Measurements from ENCODE around the gene NTN5.

The NTN5 gene

DNA sequence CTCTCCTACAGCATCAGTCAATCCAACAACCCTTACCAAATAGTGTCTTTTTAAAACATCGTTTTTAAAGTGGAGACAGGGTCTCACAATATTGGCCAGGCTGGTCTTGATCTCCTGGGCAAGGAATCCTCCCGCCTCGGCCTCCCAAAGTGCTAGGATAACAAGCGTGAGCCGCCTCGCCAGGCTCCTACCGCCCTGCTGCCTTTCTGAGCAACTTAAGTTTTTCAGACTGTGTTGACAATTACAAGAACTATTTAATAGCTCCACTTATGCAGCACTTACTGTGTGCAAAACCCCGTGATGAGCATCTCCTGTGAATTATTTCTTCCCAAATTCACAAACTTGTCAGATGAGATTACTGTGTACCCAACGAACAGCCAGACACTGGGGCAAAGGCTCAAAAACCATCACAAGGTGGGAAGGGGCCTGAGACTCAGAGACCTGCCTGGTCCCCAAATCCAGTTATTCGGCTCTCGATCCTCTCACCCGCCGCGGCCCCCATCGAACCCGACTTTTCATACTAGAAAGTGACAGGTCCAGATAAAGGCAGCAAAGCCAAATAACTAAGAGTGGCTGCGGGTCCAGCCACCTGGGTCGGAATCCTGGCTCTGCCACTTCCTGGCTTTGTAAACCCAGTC is 54.4 kb downstream of the NTN5 start:
- peak overlapping the region; percentile 95 for H3K4me3 ChIP-seq (ENCODE audit: low read depth, low read length)
- H3K36me3 ChIP-seq (ENCODE audit: control insufficient read depth, insufficient read depth, low read length) = peaks cover 38% of the 10 kb centered on the region
- peak overlapping the region; percentile 95 for H3K27ac ChIP-seq (ENCODE audit: low read depth, low read length)
- H3K4me1 ChIP-seq (ENCODE audit: control insufficient read depth, insufficient read depth, low read length) = peaks cover 40% of the 10 kb centered on the region
- peak overlapping the region; percentile 98 for H3K9ac ChIP-seq (ENCODE audit: low read depth, low read length)
- H3K9me3 ChIP-seq (ENCODE audit: control insufficient read depth, insufficient read depth, low read length) = no peaks in the 10 kb centered on the region
- H3K27me3 ChIP-seq (ENCODE audit: control insufficient read depth, insufficient read depth, low read length) = no peaks in the 10 kb centered on the region

DNA sequence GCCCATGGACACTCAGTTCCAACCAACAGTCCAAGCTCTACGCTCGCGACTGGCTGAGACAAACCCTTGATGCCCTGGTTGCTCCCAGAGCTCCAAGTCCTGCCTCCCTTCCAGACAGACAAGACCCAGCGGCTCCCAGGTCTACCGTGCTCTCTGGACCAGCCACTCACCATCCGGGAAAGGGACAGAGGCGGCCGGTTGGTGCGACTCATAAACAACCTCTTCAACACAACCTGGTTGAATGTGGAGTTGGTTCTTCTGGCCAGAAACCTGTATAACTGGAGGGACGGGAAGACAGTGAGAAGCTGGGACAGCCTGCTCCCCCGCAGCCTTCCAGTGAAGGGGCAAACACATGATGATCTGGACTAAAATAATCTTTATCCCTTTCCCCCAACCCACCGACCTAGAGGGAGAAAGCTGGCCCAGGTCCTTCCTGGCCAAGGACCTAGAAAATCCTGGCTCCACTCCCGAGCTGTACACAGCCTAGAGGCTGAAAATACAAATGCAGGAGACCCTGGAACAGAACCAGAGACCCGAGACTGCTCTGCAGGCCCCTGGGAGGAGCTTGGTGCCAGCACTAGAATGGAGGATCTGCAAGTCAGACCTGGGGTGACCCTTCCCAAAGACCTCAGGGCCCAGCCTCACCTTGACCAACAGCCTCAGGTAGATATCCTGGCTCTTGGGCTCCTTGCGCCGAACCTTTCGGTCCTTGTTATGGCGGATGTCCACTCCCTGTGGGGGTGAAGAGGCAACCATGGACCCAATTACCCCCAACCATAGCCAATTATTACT is 55.5 kb downstream of the NTN5 start:
- no peaks in the 10 kb centered on the region for H3K27me3 ChIP-seq (ENCODE audit: control insufficient read depth, insufficient read depth, low read length)
- H3K27ac ChIP-seq (ENCODE audit: low read depth, low read length) = peak overlapping the region; percentile 95
- H3K36me3 ChIP-seq (ENCODE audit: control insufficient read depth, insufficient read depth, low read length) = peaks cover 38% of the 10 kb centered on the region
- peak overlapping the region; percentile 95 for H3K4me3 ChIP-seq (ENCODE audit: low read depth, low read length)
- H3K4me1 ChIP-seq (ENCODE audit: control insufficient read depth, insufficient read depth, low read length) = peaks cover 37% of the 10 kb centered on the region
- no peaks in the 10 kb centered on the region for H3K9me3 ChIP-seq (ENCODE audit: control insufficient read depth, insufficient read depth, low read length)
- H3K9ac ChIP-seq (ENCODE audit: low read depth, low read length) = peak overlapping the region; percentile 98; the same call in 1 of the 2 replicates

DNA sequence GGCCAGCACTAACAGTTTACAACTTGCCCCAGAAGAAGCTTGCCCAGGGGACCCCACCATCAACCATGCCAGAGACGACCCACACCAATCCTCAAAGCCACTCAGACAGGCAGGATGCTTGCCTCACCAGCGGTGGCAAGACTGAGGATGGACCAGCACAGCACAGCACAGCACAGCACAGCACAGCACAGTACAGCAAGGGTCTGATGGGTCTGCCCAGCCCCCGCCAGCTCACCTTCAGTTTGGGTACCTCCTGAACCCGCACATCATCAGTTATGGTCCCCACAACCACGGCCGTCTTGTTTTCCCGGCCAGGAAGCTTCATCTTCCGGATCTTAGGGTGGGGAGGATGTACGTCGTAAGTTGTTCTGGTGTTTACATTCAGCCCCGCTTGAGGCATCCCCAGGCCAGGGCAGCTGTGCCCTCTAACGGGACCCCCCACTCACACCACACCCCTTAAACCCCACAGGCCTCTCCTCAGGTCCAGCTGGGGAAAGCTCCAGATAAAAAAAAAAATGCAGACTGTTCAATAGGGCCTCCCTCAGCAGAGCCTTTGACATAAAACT is 56.2 kb downstream of the NTN5 start:
- peak overlapping the region; percentile 96 for H3K27ac ChIP-seq (ENCODE audit: low read depth, low read length)
- peaks cover 36% of the 10 kb centered on the region for H3K36me3 ChIP-seq (ENCODE audit: control insufficient read depth, insufficient read depth, low read length)
- no peaks in the 10 kb centered on the region for H3K9me3 ChIP-seq (ENCODE audit: control insufficient read depth, insufficient read depth, low read length)
- H3K4me1 ChIP-seq (ENCODE audit: control insufficient read depth, insufficient read depth, low read length) = peaks cover 37% of the 10 kb centered on the region
- no peak overlapping the region for H3K9ac ChIP-seq (ENCODE audit: low read depth, low read length)
- H3K27me3 ChIP-seq (ENCODE audit: control insufficient read depth, insufficient read depth, low read length) = no peaks in the 10 kb centered on the region
- no peak overlapping the region for H3K4me3 ChIP-seq (ENCODE audit: low read depth, low read length)

DNA sequence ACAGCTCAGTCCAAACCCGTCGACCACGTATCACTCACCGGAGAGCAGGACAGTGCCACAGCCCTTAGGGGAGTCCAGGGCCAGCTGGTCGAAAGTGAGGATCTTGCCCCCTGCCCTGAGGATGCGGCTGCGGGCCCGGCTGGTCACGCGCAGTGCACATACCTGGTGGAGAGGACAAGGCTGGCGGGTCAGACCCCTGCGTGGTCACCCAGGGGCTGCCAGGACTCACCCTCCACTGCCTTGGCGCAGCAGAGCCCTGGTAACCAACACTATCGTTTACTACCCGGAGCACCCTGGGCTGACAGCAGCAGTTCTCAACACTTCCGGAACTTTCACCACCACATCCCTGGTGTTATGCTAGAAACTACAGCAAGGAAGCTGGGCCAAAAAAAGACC is 56.8 kb downstream of the NTN5 start:
- Histone ChIP-seq H3K9ac (ENCODE audit: low read depth, low read length) (no peak overlapping the region), H3K27ac (ENCODE audit: low read depth, low read length) (peak overlapping the region; percentile 96), H3K9me3 (ENCODE audit: control insufficient read depth, insufficient read depth, low read length) (no peaks in the 10 kb centered on the region), H3K4me3 (ENCODE audit: low read depth, low read length) (no peak overlapping the region), H3K27me3 (ENCODE audit: control insufficient read depth, insufficient read depth, low read length) (no peaks in the 10 kb centered on the region), H3K4me1 (ENCODE audit: control insufficient read depth, insufficient read depth, low read length) (peaks cover 37% of the 10 kb centered on the region), H3K36me3 (ENCODE audit: control insufficient read depth, insufficient read depth, low read length) (peaks cover 33% of the 10 kb centered on the region)

DNA sequence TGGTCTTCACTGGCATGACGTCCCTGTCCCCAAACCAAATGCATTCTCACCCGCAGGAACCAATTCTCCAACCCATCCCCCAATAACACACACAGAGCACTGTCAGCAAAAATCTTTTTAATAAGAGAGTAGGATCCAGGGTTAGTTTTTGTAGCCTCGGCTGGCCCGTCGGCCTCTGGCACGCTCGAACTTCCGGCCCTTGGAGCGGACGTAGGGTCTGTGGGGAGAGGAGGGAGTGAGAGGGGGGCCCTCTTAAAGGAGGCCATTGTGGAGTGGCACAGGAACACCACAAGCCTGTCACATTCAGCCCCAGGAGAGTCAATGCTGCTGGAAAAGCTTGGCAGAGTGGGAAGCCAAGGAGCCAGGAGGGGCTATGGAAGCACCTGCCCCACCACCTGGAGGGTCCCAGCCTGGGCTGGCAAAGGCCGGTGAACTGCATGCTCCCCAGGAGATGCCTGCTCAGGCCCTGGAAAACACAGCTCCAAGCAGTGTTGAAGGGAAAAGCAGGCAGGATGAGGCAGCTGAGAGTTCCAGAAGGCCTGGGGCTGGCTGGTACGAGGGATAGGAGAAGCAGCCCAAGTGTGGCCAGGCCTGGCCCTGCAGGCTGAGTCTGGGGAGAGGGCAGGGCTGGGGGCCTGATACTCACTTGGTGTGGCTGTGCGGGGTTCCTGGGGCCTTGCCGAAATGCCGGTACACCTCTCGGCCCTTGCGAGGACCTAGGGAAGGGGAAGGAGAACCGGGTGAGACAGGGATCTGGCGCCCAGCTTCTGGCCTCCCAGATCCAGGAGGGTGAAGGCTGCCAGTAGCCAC is 57.4 kb downstream of the NTN5 start:
- Histone ChIP-seq H3K9ac (ENCODE audit: low read depth, low read length) (peak overlapping the region; percentile 64; the same call in 1 of the 2 replicates), H3K4me3 (ENCODE audit: low read depth, low read length) (peak overlapping the region; percentile 22; the same call in 1 of the 2 replicates)

DNA sequence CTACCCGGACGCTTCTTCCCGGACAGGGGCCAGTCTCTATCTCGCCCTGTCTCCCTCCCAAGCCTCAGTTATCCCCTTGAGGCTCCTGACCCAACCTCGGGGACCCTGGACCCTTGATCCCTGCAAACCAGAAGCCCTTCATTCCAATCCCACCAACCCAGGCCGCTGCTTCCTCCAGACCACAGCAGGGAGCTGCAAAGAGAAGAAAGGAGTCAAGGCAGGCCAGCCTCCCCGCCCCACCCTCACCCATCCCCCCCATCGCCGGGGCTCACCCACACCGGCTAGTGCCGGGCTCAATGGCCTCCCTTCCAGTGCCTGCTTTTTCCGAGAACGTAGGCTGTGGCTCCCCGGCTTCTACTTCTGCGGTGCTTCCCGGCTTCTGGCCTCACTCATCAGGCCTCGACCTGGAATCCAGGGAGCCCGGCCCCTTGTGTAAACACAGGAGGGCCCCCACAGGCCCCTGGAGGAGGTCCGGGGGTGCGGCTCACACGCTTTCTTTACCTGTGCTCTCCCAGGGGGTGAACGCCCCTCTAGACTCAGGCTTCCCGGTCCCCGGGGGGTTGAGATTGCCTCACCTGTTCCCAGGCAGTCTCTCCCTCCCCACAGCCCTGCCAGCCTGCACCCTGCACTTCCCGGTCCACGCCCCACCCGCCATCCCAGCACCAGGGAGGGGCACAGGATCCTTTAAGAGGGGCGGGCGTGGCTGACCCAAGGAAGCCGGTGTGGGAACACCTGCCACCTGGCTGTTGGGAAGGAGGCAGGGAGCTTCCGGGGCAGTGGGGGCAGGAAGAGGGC is 58.2 kb downstream of the NTN5 start, which contains the start of gene FAM83E:
TSS of gene FAM83E (minus strand) at position 641 of the 795 bp plus-strand sequence. CDS start 1,704 bp downstream, outside the sequence.
- Histone ChIP-seq H3K9ac (ENCODE audit: low read depth, low read length) (peak within 1 kb of the TSS; percentile 64), H3K9me3 (ENCODE audit: control insufficient read depth, insufficient read depth, low read length) (no peaks in the 10 kb centered on the region), H3K27ac (ENCODE audit: low read depth, low read length) (peak within 1 kb of the TSS; percentile 96), H3K27me3 (ENCODE audit: control insufficient read depth, insufficient read depth, low read length) (no peaks in the 10 kb centered on the region), H3K36me3 (ENCODE audit: control insufficient read depth, insufficient read depth, low read length) (peaks cover 33% of the 10 kb centered on the region), H3K4me3 (ENCODE audit: low read depth, low read length) (peak within 1 kb of the TSS; percentile 22; the same call in 1 of the 2 replicates), H3K4me1 (ENCODE audit: control insufficient read depth, insufficient read depth, low read length) (peaks cover 37% of the 10 kb centered on the region)

More for the DNA sequence above, 57.4 kb downstream of the NTN5 start:
- no peaks in the 10 kb centered on the region for H3K9me3 ChIP-seq (ENCODE audit: control insufficient read depth, insufficient read depth, low read length)
- H3K4me1 ChIP-seq (ENCODE audit: control insufficient read depth, insufficient read depth, low read length) = peaks cover 37% of the 10 kb centered on the region
- peak overlapping the region; percentile 96 for H3K27ac ChIP-seq (ENCODE audit: low read depth, low read length)
- H3K36me3 ChIP-seq (ENCODE audit: control insufficient read depth, insufficient read depth, low read length) = peaks cover 33% of the 10 kb centered on the region
- H3K27me3 ChIP-seq (ENCODE audit: control insufficient read depth, insufficient read depth, low read length) = no peaks in the 10 kb centered on the region

DNA sequence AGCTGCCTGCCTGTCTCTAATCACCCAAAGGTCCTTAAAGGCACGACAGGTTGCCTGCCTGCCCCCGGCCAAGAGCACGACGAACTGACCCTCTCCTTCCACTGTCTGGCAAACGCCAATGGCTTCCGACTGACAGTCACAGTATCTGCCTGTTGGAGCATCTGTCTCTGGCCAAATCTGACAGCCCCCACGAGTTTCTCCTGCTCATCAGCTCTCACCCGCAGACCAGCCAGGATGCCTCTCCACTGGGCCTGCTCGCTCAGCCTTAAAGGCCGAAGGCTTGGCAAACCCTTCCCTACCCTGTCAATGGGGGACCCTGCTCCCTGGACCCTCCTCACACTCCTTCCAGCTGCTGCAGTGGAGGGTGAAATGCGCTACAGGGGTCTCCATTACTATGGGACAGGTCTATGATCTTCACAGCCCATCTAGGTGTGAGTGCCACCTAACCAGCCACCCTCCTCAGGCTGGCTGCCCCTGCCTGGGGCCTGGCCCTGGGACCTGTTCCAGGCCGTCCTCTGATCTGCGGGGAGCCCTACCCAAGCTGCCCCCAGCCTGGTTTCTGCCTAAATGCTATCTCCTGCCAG is 58.9 kb downstream of the NTN5 start:
- H3K9ac ChIP-seq (ENCODE audit: low read depth, low read length) = peak overlapping the region; percentile 64
- H3K27me3 ChIP-seq (ENCODE audit: control insufficient read depth, insufficient read depth, low read length) = no peaks in the 10 kb centered on the region
- no peaks in the 10 kb centered on the region for H3K9me3 ChIP-seq (ENCODE audit: control insufficient read depth, insufficient read depth, low read length)
- H3K4me3 ChIP-seq (ENCODE audit: low read depth, low read length) = peak overlapping the region; percentile 19; the same call in 1 of the 2 replicates
- H3K4me1 ChIP-seq (ENCODE audit: control insufficient read depth, insufficient read depth, low read length) = peaks cover 37% of the 10 kb centered on the region
- H3K36me3 ChIP-seq (ENCODE audit: control insufficient read depth, insufficient read depth, low read length) = peaks cover 33% of the 10 kb centered on the region
- peak overlapping the region; percentile 96 for H3K27ac ChIP-seq (ENCODE audit: low read depth, low read length)

DNA sequence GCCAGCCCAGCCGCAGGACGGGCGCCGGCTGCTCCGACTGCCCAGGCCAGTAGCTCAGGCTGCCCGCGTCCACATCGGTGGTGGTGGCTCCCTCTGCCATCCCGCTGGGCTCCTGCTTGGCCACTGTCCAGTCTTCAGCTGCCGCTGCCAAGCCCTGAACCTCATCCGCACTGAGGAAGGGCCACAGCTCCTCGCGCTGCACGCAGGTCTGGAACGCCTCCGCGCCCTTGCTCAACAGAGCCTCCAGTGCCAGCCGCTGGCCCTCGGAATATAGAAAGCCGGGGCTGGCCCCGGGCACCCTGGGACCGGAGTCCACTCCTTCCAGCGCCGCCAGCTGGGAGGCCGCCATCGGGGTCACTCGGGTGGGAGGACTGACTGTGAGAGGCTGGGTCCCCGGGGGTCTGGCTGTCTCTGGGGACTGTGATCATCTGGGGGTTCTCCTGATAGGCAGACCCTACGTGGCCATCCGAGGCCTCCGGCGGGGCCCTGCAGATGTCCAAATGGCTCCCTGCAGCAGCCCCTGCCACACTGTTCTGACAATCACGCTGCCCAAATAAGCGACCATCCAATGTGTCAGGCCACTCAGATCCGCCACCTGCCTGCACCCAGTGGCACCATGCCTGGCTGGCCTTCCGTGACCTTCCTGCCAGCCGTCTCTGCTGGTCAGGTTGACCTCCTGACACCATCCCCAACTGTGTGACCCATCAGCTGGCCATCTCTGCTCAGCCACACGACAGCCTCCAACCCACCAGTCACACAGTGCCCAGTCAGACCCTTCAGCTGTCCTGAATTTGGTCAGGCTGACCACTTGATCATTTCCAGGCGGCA is 59.6 kb downstream of the NTN5 start:
- H3K4me3 ChIP-seq (ENCODE audit: low read depth, low read length) = no peak overlapping the region
- H3K4me1 ChIP-seq (ENCODE audit: control insufficient read depth, insufficient read depth, low read length) = peaks cover 37% of the 10 kb centered on the region
- no peak overlapping the region for H3K9ac ChIP-seq (ENCODE audit: low read depth, low read length)
- H3K27ac ChIP-seq (ENCODE audit: low read depth, low read length) = no peak overlapping the region
- peaks cover 33% of the 10 kb centered on the region for H3K36me3 ChIP-seq (ENCODE audit: control insufficient read depth, insufficient read depth, low read length)
- H3K27me3 ChIP-seq (ENCODE audit: control insufficient read depth, insufficient read depth, low read length) = no peaks in the 10 kb centered on the region
- no peaks in the 10 kb centered on the region for H3K9me3 ChIP-seq (ENCODE audit: control insufficient read depth, insufficient read depth, low read length)

DNA sequence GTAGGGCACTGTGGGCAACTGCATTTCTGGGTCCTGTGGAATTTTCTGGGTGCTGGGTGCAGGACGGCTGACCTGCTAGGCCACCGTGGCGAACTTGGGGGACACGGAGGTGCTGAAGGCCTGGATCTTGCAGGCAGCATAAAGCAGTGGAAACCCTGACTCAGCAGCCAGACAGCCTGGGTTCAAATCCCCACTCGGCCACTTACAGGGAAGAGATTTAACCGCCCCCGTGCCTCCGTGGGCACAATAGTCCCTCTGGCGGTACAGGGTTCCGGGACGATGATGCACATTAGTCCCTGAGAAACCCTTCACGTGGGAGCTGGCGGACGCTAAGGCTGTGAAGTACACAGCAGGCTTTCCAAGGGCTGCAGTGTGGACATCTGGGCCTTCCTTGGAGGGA is 60.9 kb downstream of the NTN5 start:
- Histone ChIP-seq H3K9ac (ENCODE audit: low read depth, low read length) (no peak overlapping the region), H3K27me3 (ENCODE audit: control insufficient read depth, insufficient read depth, low read length) (no peaks in the 10 kb centered on the region), H3K27ac (ENCODE audit: low read depth, low read length) (no peak overlapping the region), H3K4me1 (ENCODE audit: control insufficient read depth, insufficient read depth, low read length) (peaks cover 29% of the 10 kb centered on the region), H3K36me3 (ENCODE audit: control insufficient read depth, insufficient read depth, low read length) (peaks cover 22% of the 10 kb centered on the region), H3K4me3 (ENCODE audit: low read depth, low read length) (no peak overlapping the region), H3K9me3 (ENCODE audit: control insufficient read depth, insufficient read depth, low read length) (no peaks in the 10 kb centered on the region)

Data from HUES48 (cell line).